ENCODE data around the gene TEX55.

The TEX55 gene

GRCh38 chr3:119177321-119177720 lies 31.4 kb downstream of the TEX55 start:
- TF ChIP-seq CTCF (conservative IDR thresholded peaks at IDR 0.05; ENCODE audit: low read depth, low read length), result no peak
- H3K27ac ChIP-seq, result no peak overlapping the region
- no peaks in the 10 kb centered on the region for H3K79me2 ChIP-seq (ENCODE audit: insufficient read depth, low read depth)
- no peaks in the 10 kb centered on the region for H3K27me3 ChIP-seq (ENCODE audit: insufficient read depth, low read depth)
- H3K4me3 ChIP-seq (IDR thresholded peaks at IDR 0.05; ENCODE audit: insufficient read depth, low read depth, low read length), result no peak overlapping the region
- no peaks in the 10 kb centered on the region for H3K4me1 ChIP-seq (ENCODE audit: low read depth, poor library complexity, severe bottlenecking)
- H3K4me2 ChIP-seq, result no peak overlapping the region
- no peak overlapping the region for H2AFZ ChIP-seq (ENCODE audit: low read depth)
- H4K20me1 ChIP-seq (ENCODE audit: insufficient read depth), result no peaks in the 10 kb centered on the region
- no peak overlapping the region for H3K9ac ChIP-seq
- no peaks in the 10 kb centered on the region for H3K36me3 ChIP-seq (ENCODE audit: insufficient read depth)

GRCh38 chr3:119181765-119182164 lies 35.8 kb downstream of the TEX55 start:
- no peaks in the 10 kb centered on the region for H4K20me1 ChIP-seq (ENCODE audit: insufficient read depth)
- no peak overlapping the region for H3K27ac ChIP-seq
- H3K79me2 ChIP-seq (ENCODE audit: insufficient read depth, low read depth), result no peaks in the 10 kb centered on the region
- no peaks in the 10 kb centered on the region for H3K36me3 ChIP-seq (ENCODE audit: insufficient read depth)
- H3K4me2 ChIP-seq, result no peak overlapping the region
- H3K9ac ChIP-seq, result no peak overlapping the region
- no peak overlapping the region for H2AFZ ChIP-seq (ENCODE audit: low read depth)
- H3K27me3 ChIP-seq (ENCODE audit: insufficient read depth, low read depth), result no peaks in the 10 kb centered on the region
- no peaks in the 10 kb centered on the region for H3K4me1 ChIP-seq (ENCODE audit: low read depth, poor library complexity, severe bottlenecking)
- no peak for TF ChIP-seq CTCF (conservative IDR thresholded peaks at IDR 0.05; ENCODE audit: low read depth, low read length)
- no peak overlapping the region for H3K4me3 ChIP-seq (IDR thresholded peaks at IDR 0.05; ENCODE audit: insufficient read depth, low read depth, low read length)

GRCh38 chr3:119184111-119184510 lies 38.1 kb downstream of the TEX55 start:
- Histone ChIP-seq H3K27ac (no peak overlapping the region), H3K79me2 (ENCODE audit: insufficient read depth, low read depth) (no peaks in the 10 kb centered on the region), H2AFZ (ENCODE audit: low read depth) (no peak overlapping the region), H3K4me1 (ENCODE audit: low read depth, poor library complexity, severe bottlenecking) (no peaks in the 10 kb centered on the region), H3K4me2 (no peak overlapping the region), H3K9ac (no peak overlapping the region), H3K36me3 (ENCODE audit: insufficient read depth) (no peaks in the 10 kb centered on the region), H4K20me1 (ENCODE audit: insufficient read depth) (no peaks in the 10 kb centered on the region), H3K4me3 (IDR thresholded peaks at IDR 0.05; ENCODE audit: insufficient read depth, low read depth, low read length) (no peak overlapping the region), H3K27me3 (ENCODE audit: insufficient read depth, low read depth) (no peaks in the 10 kb centered on the region)
- TF ChIP-seq CTCF (conservative IDR thresholded peaks at IDR 0.05; ENCODE audit: low read depth, low read length), result no peak

- no peak for TF ChIP-seq CTCF (conservative IDR thresholded peaks at IDR 0.05; ENCODE audit: low read depth, low read length)
- Histone ChIP-seq H3K79me2 (ENCODE audit: insufficient read depth, low read depth) (no peaks in the 10 kb centered on the region), H3K4me3 (IDR thresholded peaks at IDR 0.05; ENCODE audit: insufficient read depth, low read depth, low read length) (no peak overlapping the region), H3K27ac (no peak overlapping the region), H3K4me1 (ENCODE audit: low read depth, poor library complexity, severe bottlenecking) (no peaks in the 10 kb centered on the region), H2AFZ (ENCODE audit: low read depth) (no peak overlapping the region), H4K20me1 (ENCODE audit: insufficient read depth) (no peaks in the 10 kb centered on the region), H3K27me3 (ENCODE audit: insufficient read depth, low read depth) (no peaks in the 10 kb centered on the region), H3K4me2 (no peak overlapping the region), H3K36me3 (ENCODE audit: insufficient read depth) (no peaks in the 10 kb centered on the region), H3K9ac (no peak overlapping the region)
Observed at GRCh38 chr3:119184796-119185570, 39.0 kb downstream of the TEX55 start.

All from KMS-11 (cell line).